CD4-positive, alpha-beta T cell treated with Interleukin-1 beta for 1 hour (primary cell): Measurements from ENCODE around the gene EEPD1.
"Not testable (repeated sequence)": the region's sequence is repeated elsewhere in the genome, so short reads cannot be mapped to it uniquely, and the experiment has no call there.

ENCODE experiments used
- DNase-seq, 2 donors: peaks; one replicate each; pipeline ENCODE4 v3.0.0-alpha.2; 2020 to 2022

EEPD1 gene

DNA sequence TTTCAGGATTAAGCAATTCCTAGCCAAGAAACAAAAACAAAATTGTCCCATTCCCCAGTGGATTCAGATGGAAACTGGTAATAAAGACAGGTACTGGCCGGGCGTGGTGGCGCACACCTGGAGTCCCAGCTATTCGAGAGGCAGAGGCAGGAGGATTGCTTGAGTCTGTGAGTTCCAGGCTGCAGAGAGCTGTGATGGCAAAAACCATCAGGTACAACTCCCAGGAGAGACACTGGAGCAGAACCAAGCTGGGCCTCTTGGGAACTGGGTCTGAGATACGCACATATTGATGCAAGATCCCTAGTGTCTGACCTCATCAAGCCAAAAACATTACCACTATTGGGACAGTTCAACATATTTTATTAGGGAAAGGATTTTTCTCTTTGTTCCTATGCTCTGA, 152.6 kb downstream of the EEPD1 start:
- DNase-seq: no peak

DNA sequence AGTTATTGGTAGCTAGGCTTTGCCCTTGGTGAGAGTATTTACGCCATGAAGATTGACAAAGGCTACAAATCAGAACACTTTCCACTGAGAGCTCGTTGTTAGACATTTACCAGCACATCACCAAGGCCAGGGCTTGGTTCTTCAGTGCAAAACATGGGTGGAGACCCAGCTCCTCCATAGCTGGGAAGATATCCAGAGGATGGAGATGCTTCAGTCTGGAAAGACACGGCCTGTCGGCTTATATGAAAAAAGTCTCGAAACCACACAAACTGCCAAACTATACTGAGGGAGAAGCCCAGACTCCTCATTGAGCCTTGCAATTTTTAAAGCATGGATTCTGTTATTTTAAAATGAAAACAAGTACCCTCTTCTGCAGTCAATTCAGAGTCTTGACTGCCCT, 153.2 kb downstream of the EEPD1 start:
- DNase-seq: no peak

DNA sequence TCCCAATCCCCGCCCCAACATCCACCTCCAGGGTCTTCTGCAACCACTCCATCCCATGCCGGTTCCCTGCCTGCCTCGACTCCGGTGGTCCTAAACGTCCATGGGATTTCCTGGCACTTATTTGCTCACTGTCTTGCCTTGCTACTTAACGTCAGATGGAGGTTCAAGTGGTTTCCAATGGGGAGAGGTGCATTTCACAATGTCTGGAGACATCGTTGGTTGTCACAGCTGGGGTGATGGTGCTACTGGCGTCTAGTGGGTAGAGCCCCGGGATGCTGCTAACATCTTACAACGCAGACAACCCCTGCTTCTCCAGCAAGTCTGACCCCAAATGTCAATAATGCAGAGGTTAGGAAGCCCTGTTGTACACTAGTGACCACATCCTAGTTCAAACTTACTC, 153.7 kb downstream of the EEPD1 start:
- DNase-seq: no peak

DNA sequence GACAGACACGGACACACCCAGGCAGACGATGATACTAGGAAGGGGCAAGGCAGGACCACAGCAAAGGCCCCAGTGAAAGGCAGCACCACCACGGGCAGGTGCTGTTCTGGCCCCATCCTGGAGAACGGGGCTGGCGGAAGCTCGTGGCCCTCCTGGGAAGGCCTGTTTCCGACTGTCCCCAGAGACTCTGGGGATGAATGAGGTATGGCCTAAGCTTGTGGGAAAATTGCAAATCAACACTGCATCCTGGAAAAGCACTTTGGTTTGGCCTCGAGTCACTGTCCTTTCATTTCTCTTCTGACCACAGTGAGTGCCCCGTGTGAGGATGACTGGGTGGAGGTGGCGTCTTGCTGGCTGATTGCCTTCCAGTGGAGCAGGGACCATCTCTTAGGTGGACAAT, 155.0 kb downstream of the EEPD1 start:
- no peak for DNase-seq

DNA sequence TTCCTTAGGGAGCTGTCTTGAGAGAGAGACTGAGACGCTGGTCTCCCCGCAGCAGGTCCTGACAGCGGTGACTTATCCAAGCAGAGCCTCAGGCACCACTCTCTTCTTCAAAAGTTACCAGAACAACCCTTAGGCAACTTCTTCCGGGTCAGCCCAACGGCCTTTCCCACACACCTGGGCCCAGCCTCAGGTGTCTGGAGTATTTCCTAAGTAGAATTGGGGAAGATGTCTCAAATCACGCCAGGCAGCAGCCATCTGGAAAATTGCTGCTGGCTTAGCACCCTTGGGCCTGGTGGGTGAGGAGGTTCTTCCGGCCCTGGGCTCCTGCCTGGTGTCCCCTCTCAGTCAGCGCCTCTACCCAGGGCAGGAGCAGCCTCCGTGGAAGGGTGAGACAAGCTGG, 156.2 kb downstream of the EEPD1 start:
- DNase-seq: no peak

DNA sequence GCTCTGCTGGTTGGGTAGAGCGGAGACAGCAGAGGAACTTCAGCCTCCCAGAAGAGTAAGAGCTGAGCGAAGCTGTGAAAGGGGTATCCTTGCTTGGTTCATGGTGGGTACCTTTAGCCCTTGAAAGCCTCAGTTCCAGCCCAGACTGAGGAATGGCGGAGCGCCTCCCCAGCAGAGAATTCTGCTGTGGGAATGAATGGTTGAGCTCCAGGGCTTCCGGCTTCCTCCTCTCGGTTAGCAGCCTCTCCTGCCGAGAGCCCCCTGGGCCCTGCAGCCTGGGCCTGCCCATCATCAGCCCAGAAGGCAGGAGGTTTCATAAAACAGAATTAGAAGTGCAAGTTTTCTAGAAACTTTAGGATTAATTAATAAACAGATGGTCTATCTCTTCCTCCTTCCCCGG, 156.7 kb downstream of the EEPD1 start:
- DNase-seq: no peak

DNA sequence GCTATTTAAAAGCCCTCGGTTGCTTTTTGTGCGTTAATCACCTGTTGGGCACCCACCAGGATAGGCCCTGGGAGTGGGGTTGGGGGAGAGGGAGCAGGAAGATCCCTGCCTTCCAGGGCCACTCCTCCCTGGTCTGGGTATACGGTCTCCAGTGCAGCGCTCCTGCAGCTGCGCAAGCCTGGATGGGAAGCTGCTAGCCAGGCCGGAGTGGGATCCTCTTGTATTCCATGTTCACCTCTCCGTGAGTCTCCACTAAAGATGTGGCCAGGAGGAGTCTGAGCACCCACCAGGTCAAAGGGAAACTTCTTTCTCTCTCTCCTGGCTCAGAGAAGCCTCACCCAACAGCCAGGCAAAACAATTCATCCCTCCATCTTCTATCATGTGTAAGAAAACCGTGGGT, 157.8 kb downstream of the EEPD1 start:
- DNase-seq: no peak

DNA sequence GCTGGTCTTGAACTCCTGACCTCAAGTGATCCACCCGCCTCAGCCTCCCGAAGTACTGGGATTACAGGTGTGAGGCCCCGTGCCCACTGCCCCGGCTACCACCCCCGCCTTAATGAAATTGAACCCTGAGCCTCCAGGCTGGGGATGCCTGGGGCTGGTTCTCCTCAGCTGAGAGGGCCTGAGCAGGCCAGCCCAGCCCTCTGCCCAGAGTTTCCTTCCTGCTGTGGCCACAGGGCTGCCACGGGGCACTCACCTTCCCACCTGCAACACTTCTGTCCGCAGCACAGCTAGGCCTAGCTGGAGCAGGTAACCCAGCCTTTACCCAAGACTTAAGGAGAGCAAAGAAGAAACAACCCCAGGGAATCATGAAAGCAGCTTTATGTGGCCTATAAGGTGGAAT, 158.5 kb downstream of the EEPD1 start:
- DNase-seq: no peak

DNA sequence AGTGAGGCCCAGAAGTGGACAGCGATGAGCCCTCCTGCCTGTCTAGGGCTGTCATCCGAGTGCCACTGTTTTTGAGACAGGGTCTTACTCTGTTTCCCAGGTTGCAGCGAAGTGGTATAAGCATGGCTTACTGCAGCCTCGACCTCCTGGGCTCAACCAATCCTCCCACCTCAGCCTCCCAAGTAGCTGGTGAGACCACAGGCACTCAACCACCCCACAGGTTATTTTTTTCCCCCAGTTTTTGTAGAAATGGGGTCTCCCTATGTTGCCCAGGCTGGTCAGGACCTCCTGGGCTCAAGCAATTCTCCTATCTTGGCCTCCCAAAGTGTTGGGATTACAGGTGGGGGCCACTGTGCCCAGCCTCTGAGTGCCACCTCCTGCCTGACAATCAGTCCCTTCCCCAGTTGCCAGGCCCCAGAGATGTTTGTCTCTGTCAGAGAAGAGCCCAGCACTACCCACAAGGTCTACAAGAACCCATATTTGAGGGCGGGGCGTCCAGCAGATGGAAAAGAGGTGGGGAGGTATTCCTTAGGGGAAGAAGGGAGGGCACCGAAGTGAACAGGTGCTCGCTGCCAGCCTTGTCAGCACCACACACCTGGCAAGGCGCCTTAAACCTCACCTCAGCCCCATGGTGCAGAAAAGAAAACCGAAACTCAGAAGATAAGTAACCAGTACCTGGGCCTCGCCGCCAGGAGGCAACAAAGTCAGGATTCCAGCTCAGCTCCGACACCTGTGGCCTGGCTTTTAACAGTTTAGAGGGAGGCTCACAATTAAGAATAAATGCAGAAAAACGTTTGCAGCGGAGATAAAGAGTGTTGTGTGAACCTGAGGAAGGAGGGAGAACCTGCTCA, 159.2 kb downstream of the EEPD1 start:
- peak; percentile 21 to 48 for DNase-seq

DNA sequence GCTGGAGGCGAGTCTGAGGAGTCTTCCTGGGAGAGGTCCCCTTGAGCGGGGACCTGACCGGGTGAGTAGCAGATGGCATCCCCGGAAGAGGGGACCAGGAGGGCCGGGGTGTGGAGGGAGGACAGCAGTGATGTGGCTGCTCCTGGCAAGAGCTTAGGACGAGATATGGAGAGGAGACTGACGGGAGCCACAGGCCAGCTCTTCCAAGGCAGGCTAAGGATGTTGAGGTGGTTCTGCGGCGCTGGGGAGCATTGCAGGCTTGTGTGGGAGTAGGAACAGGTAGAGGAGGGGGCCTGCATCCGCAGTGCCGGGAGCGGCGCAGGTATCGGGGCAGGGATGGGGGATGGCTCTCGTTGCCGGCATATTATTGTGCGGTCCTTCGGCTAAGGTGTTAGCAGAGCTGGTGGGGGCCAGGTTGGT, 159.9 kb downstream of the EEPD1 start:
- no peak for DNase-seq

DNA sequence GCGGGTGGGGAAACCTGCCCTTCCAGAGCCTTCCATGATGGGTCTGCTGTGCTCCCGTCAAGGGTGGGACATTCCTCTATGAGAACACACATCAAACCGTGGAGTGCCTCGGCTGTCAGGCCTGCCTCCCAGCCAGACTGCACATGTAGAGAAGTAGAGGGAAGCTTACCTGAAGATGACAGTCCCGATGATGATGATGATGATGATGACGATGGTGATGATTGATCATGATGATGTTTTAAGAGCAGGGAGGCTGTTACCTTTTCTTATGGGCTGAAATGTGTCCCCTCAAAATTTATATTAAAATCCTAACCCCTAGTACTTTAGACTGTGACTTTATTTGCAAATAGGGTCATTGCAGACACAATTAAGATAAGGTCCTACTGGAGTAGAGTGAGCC, 160.6 kb downstream of the EEPD1 start:
- no peak for DNase-seq

DNA sequence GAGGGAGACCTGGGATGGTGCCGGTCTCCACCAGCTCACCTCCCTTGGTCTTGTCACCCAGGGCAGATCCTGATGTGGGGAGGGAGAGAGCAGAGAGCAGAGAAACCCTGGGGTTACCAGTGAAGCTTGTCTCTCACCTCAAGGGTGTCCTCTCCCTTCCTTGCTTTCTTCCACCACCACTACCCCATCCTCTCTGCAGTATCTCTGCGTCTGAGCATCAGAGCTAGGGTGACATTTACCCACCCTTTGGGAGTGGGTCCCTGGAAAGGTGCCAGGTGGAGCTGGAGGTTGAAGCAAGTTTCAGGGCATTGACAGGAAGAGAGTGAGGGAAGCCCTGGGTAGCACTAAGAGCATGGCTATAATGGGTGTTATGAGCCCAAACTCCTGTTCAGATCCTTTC, 161.4 kb downstream of the EEPD1 start:
- no peak for DNase-seq

DNA sequence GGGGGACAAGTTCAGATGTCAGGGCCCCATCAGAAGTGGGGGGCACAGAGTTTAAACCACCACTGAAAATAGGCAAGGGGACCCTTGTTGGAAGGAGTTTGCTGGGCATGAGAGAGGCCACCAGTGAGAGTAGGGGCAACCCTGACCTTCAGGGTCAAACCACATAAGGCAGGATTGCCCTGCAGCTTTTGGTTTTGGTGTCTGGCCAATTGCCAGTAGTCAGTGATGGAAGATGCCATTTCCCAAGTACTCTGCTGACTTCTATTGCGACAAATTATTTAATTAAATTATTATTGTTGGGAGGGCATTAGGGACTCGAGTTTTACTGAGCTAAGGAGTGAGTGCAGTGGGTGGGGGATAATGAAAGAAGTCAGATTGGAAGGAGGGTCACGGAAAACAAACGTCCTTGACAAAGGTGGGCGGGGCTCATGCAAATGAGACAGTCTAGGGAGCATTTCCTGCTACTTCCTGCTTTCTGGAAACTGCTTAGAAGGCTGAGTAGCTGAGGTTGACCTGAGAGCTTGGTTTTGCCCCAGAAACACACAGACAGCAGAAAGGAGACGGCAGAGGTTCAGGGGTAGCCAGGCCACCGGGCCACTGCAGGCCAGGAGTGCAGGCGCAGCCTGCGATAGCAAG, 162.4 kb downstream of the EEPD1 start:
- DNase-seq: no peak

DNA sequence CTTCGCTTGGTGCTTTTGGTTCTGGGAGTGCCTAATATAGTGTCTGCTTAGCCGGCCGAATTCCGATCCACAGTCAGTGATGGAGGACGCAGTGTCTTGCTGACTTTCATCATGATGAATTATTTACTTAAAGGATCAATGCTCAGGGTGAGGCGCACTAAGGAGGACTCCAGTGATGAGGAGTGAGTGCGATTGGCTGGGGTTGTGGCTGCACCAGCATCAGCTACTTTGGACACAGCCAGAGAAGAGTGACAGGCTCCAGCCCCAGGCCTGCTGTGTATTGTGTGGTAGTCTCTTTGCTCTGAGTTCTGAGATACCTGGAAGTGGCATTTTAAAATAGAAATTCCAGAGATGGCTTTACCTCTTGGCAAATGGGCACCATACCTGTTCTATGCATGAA, 163.3 kb downstream of the EEPD1 start:
- no peak for DNase-seq

DNA sequence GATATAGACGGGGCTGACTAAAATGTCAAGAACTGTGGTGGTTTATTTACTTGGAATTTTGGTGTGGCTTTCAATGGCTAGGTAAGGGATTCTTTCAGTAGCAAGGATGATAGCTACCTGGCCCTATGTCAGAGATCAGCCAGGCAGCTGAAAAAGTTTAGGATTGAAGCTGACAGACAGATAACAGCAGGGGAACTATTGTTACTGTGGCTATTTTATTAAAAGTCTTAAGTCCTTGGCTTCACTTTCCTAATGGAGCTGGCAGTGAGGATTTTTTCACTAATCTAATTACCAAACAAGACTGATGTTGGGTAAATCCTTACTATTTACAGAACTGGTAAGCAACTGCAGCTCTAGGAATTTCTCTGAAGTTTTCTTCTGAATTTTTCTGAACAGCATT, 164.2 kb downstream of the EEPD1 start:
- DNase-seq: no peak

DNA sequence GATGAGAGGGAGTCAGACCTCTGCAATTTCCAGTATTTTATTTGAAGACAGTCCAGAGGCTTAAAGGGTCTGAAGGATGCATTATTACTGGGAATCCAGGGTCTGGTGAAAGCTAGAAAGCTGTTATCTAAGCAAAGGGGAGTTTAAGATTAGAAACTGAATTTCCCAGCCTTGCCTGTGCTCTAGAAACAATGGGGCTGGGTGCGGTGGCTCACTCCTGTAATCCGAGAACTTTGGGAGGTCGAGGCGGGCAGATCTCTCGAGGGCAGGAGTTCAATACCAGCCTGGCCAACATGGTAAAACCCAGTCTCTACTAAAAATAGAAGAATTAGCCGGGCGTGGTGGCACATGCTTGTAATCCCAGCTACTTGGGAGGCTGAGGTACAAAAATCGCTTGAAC, 165.1 kb downstream of the EEPD1 start:
- DNase-seq: no peak

DNA sequence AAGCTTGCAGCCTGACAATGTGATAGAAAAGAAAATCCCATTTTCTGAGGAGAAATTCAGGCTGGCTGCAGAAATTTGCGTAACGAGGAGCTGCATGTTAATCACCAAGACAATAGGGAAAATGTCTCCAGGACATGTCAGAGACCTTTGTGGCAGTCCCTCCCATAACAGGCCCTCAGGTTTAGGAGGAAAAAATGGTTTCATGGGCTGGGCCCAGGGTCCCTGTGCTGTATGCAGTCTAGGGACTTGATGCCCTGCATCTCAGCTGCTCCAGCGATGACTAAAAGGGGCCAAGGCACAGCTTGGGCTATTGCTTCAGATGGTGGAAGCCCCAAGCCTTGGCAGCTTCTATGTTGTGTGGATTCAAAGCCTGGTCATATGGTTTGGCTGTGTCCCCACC, 168.2 kb downstream of the EEPD1 start:
- DNase-seq: not testable (repeated sequence)

DNA sequence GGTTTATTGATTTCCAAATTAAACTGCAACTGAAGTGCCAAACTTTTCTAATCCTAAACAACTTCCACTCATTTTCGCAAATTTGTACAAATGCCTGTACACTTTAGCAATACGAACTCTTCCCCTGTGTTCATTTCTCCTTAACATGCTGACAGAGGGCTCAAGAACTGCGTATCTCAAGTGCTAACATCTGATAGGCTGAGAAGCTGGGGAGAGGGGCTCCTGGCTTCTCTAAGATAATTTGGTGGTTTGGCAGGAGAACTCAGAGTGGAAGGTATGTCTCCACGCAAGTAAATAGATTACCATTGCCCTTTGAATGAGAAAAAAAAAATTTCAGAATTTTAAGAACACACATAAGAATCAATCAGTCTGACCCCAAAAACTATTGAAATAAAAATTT, 183.3 kb downstream of the EEPD1 start:
- no peak for DNase-seq

DNA sequence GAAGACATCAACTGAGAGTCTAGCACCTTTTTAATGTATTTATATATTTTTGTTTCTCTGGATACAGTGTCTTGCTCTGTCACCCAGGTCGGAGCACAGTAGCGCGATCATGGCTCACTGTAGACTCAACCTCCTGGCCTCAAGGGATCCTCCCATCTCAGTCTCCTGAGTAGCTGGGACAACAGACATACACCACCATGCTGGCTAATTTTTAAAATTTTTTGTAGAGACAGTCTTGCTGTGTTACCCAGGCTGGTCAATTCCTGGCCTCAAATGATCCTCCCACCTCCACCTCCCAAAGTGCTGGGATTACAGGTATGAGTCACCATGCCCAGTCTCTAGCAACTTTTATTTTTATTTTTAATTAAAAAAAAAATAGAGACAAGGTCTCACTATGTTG, 185.2 kb downstream of the EEPD1 start:
- DNase-seq: no peak

DNA sequence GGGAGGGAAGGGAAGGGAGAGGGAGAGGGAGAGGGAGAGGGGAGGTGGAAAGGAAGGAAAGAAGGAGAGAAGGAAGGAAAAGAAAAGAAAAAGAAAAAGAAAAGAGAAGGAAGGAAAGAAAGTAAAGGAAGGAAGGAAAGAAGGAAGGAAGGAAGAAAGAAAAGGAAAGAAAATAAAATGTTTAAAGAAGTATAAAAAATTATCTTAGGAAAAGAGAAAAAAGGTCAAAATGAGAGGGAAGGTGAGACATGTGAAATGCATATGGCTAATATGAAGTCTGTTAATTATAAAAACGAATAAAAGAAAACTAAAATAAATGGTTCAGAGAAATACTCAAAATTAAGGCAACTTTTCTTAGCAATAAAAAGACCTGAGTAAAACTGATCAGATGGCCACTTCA, 190.5 kb downstream of the EEPD1 start:
- no peak for DNase-seq

DNA sequence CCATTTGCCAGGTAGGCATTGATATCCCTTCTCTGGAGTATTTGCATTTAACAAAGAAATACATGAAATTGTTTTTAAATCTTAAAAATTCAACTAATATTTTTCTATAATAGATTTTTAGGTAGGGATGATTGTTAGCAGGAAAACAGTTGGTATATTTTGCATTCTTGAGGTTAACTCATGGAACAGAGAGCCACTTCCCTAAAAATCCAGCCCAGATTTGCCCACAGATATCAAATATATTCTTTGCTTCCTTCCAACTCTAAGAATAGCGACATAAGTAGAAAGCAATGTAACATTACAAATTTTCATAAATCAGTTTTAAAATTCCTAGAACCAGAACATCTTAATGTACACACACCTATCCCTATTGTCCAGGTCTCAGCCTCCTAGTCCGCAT, 191.6 kb downstream of the EEPD1 start:
- DNase-seq: no peak

DNA sequence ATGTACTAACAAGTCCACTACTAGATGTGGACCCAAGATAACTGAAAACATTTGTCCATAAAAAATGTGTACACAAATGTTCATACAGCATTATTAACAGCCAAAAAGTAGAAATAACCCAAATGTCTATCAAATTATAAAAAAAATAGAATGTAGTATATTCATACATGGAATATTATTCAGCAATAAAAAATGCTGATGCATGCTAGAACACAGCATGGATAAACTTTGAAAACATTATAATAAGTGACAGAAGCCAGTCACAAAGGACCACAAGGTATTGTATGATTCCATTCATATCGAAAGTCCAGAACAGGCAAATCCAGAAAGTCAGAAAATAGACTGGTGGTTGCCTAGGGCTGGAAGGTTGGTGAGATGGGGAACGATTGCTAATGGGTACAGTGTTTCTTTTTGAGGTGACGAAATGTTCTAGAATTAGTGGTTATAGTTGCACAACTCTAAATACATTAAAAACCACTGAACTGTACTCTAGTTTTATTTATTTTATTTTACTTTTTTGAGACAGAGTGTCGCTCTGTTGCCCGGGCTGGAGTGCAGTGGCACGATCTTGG, 193.3 kb downstream of the EEPD1 start:
- DNase-seq: no peak

DNA sequence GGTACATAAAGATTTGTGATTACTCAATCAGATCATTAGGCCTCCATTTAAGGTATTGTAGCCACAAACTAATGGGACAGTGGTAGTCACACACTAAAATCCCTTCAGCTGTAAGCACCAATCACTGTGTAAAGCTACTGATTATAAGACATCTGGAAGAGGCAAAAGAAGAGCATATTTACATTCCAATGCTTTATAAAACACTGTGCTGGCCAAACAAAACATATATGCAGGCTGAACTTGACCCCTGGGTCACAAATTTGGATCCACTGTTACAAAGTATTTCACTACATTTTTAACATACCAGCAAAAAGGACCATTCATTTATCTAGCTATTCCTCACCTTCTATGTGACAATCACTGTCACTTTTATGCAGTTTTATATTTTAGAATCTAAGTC, 195.2 kb downstream of the EEPD1 start:
- no peak for DNase-seq

DNA sequence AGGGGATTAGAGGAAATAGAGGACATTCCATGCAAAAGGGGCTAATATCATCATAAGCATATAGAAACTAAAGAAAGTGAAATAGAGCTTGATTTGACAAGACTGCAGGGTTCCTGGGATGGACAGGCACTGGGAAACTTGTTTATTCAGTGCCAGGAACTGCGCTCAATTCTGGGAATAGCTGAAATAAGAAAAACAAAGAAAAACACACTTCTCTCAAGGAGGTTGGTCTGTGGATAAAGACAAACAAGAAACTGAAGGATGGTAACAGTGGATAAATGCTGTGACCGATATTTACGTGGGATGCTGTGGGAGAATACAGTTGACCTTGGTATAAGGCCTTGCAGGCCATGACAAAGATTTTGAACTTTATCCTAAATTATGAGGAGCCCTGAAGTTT, 195.7 kb downstream of the EEPD1 start:
- no peak for DNase-seq

DNA sequence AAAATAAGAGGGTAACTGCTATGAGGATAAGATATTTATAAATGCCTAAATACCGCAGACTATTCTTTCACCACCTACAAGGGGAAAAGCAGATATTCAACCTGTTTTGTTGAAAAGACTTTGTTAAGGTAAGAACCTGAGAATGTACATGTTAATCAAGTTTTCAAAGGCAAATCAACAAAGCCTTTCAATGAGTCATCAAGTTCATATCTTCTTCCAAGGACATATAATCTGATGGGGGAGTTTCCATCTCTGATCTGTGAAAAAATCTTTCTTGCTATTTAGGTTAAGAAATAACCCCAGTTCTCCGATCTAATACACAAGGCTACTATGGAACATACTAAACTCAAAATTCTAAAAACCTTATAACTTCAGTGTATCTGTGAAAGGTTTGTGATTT, 196.6 kb downstream of the EEPD1 start:
- DNase-seq: no peak
